ENCODE measurements around the gene SIK3. TPM values are rescaled to one million over a fixed set of nuclear protein-coding genes. Genes with fewer than 3 reads are reported as not detected.

SIK3 gene
- total RNA-seq, 1 experiment from 2014 or later: 17.4 TPM

DNA sequence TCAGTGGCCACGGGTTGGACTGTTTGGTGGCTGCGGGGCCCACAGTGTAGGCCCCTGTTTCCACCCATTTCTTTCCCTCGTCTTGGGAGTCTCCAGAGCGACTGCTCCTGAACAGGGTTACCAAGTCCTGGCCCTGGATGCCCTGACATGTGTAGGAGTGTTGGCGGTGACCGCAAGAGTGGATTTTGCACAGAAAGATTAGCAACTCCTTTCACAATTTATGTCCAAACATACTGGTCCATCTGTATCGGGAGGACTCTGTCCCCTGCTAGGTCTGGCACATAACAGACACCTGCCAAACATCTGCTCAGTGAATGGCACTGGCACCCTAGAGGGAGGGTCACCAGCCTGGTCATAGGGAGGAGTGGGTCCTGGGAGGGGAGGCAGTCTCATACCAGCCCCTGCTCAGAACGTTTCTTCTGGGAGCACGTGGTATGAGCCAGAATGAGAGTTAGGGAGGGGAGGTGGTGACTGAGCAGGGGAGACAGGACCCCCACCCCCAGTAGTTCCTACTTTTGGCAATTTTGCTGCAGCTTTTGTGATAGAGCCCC is 257.4 kb downstream of the SIK3 start:
- Mint-ChIP-seq H3K27ac (ENCODE audit: unreplicated experiment) (no peak overlapping the region), H3K4me3 (ENCODE audit: low read depth, unreplicated experiment) (no peak overlapping the region), H3K9me3 (ENCODE audit: low read depth, unreplicated experiment) (no peaks in the 10 kb centered on the region), H3K27me3 (ENCODE audit: unreplicated experiment) (no peaks in the 10 kb centered on the region), H3K4me1 (ENCODE audit: low read depth, unreplicated experiment) (no peaks in the 10 kb centered on the region), H3K36me3 (ENCODE audit: insufficient read depth, unreplicated experiment) (peaks cover 5% of the 10 kb centered on the region)
- CTCF ChIA-PET: no interaction called here
- DNase-seq: no peak
- TF ChIP-seq, protein P1, sequence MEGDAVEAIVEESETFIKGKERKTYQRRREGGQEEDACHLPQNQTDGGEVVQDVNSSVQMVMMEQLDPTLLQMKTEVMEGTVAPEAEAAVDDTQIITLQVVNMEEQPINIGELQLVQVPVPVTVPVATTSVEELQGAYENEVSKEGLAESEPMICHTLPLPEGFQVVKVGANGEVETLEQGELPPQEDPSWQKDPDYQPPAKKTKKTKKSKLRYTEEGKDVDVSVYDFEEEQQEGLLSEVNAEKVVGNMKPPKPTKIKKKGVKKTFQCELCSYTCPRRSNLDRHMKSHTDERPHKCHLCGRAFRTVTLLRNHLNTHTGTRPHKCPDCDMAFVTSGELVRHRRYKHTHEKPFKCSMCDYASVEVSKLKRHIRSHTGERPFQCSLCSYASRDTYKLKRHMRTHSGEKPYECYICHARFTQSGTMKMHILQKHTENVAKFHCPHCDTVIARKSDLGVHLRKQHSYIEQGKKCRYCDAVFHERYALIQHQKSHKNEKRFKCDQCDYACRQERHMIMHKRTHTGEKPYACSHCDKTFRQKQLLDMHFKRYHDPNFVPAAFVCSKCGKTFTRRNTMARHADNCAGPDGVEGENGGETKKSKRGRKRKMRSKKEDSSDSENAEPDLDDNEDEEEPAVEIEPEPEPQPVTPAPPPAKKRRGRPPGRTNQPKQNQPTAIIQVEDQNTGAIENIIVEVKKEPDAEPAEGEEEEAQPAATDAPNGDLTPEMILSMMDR (IDR thresholded peaks at IDR 0.05; ENCODE audit: unreplicated experiment): no peak
- intact Hi-C loops (cut with micrococcal nuclease; ENCODE audit: unreplicated experiment): no loop called here
- BruUV-seq (replicated peaks): no TSS peak

GRCh38 chr11:116840224-116840745 is 257.9 kb downstream of the SIK3 start:
- no peak for DNase-seq
- Mint-ChIP-seq H3K4me3 (ENCODE audit: low read depth, unreplicated experiment) (no peak overlapping the region), H3K9me3 (ENCODE audit: low read depth, unreplicated experiment) (no peaks in the 10 kb centered on the region), H3K27me3 (ENCODE audit: unreplicated experiment) (peaks cover 2% of the 10 kb centered on the region), H3K36me3 (ENCODE audit: insufficient read depth, unreplicated experiment) (peaks cover 5% of the 10 kb centered on the region), H3K27ac (ENCODE audit: unreplicated experiment) (no peak overlapping the region), H3K4me1 (ENCODE audit: low read depth, unreplicated experiment) (no peaks in the 10 kb centered on the region)
- CTCF ChIA-PET: no interaction called here
- intact Hi-C loops (cut with micrococcal nuclease; ENCODE audit: unreplicated experiment): no loop called here
- BruUV-seq (replicated peaks): no TSS peak
- TF ChIP-seq, protein P1 (IDR thresholded peaks at IDR 0.05; ENCODE audit: unreplicated experiment): no peak

DNA sequence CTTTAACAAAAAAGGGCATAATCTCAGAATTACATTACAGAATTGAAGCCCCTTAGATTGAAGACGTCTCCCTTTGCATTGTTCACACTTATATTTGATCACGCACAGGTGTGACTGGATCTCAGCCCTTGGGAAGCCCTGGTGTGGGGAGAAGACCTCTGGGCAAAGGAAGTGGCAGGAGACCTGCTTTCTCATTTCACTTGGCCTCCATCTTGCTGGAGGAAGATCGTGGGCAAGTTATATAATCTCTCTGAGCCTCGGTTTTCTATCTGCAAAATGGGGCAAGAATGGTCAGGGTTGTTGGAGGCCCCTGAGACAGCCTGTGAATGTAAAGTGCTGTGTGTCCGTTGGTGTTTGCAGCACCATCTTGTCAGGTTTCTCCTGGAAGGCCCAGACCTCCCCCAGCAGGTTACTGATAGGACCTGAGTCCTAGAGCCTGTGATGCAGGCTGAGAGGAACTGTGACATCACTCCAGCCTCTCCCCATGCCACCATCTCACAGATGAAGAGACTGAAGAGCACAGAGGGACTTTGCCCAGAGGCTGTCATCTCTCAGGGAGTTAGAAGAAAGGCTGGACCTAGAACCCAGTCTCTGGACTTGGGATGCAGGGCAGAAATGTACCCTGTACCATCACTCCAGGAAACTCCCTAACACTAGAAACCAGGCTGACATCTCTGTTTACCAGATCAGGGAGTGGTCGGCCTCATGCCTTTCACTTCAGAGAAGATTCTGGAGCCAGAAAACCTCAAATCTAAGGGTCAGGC is 259.7 kb downstream of the SIK3 start:
- BruUV-seq (replicated peaks): no TSS peak
- no peaks in the 10 kb centered on the region for H3K9me3 Mint-ChIP-seq (ENCODE audit: low read depth, unreplicated experiment)
- peaks cover under 1% of the 10 kb centered on the region for H3K36me3 Mint-ChIP-seq (ENCODE audit: insufficient read depth, unreplicated experiment)
- CTCF ChIA-PET: no interaction called here
- H3K4me1 Mint-ChIP-seq (ENCODE audit: low read depth, unreplicated experiment): no peaks in the 10 kb centered on the region
- H3K4me3 Mint-ChIP-seq (ENCODE audit: low read depth, unreplicated experiment): no peak overlapping the region
- H3K27me3 Mint-ChIP-seq (ENCODE audit: unreplicated experiment): peaks cover 14% of the 10 kb centered on the region
- intact Hi-C loops (cut with micrococcal nuclease; ENCODE audit: unreplicated experiment): loop anchor here (5.0 kb wide), 1 partner anchor 46 kb away; the partner anchor contains the start of gene APOA5
- TF ChIP-seq, protein P1 (IDR thresholded peaks at IDR 0.05; ENCODE audit: unreplicated experiment): no peak
- no peak for DNase-seq
- no peak overlapping the region for H3K27ac Mint-ChIP-seq (ENCODE audit: unreplicated experiment)

DNA sequence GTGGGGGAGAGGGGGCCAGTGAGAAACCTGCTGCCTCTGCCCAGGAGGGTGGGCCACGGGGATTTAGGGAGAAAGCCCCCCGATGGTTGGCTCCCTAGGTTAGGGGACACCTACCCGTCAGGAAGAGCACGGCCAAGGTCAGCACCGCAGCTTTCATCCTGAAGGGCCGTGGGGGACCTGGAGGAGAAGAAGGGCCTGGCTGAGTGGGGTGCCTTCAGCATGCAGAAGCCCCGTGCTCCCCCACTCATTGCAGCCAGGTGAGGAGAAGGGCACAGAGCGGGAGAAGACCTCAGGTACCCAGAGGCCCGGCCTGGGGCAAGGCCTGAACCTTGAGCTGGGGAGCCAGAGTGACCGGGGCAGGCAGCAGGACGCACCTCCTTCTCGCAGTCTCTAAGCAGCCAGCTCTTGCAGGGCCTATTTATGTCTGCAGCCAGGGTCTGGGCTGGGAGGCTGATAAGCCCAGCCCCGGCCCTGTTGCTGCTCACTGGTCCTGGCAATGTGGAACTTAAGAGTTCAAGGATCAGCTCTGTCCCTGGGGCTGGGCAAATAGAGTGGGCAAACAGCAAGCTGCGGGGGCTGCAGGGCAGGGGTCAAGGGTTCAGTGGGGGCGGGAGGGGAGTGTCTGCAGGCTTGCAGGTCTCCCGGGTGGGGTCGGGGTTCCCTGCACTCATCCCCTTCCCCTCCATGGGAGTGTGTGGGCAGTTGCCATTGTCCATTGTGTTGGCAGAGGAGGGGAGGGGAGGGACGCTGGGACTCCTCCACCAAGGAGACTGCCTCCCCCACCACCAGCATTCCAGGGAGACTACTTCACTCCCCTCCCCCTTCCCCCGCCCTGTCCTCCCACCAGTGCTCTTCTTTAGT is 260.8 kb downstream of the SIK3 start, which contains the start of gene APOA1:
APOA1 (minus strand) TSS at position 392 of the 861 bp plus-strand sequence; CDS start at position 157, 235 bp downstream.
- CTCF ChIA-PET: no interaction called here
- TF ChIP-seq, protein P1 (IDR thresholded peaks at IDR 0.05; ENCODE audit: unreplicated experiment): no peak
- H3K4me3 Mint-ChIP-seq (ENCODE audit: low read depth, unreplicated experiment): no peak within 1 kb of the TSS
- peaks cover 14% of the 10 kb centered on the region for H3K27me3 Mint-ChIP-seq (ENCODE audit: unreplicated experiment)
- intact Hi-C loops (cut with micrococcal nuclease; ENCODE audit: unreplicated experiment): loop anchor here (5.0 kb wide), 1 partner anchor 45 kb away; the partner anchor contains the start of gene APOA5
- H3K27ac Mint-ChIP-seq (ENCODE audit: unreplicated experiment): no peak within 1 kb of the TSS
- no TSS peak for BruUV-seq (replicated peaks)
- no peaks in the 10 kb centered on the region for H3K9me3 Mint-ChIP-seq (ENCODE audit: low read depth, unreplicated experiment)
- no peaks in the 10 kb centered on the region for H3K4me1 Mint-ChIP-seq (ENCODE audit: low read depth, unreplicated experiment)
- no peak for DNase-seq
- no peaks in the 10 kb centered on the region for H3K36me3 Mint-ChIP-seq (ENCODE audit: insufficient read depth, unreplicated experiment)
